ENCODE results near the gene LRP1.

Gene LRP1

GRCh38 chr12:57087010-57087690, 41.1 kb upstream of the LRP1 start:
- in situ Hi-C loops (cut with MboI; ENCODE audit: low sequenced_read_pairs, unreplicated experiment), result no loop called here
- DNase-seq (ENCODE audit: low spot score), result peak; percentile 86
- no peak for TF ChIP-seq CTCF (IDR thresholded peaks at IDR 0.05; ENCODE audit: borderline replicate concordance, control extremely low read depth, extremely low read depth, insufficient read depth, missing control alignments)

DNA sequence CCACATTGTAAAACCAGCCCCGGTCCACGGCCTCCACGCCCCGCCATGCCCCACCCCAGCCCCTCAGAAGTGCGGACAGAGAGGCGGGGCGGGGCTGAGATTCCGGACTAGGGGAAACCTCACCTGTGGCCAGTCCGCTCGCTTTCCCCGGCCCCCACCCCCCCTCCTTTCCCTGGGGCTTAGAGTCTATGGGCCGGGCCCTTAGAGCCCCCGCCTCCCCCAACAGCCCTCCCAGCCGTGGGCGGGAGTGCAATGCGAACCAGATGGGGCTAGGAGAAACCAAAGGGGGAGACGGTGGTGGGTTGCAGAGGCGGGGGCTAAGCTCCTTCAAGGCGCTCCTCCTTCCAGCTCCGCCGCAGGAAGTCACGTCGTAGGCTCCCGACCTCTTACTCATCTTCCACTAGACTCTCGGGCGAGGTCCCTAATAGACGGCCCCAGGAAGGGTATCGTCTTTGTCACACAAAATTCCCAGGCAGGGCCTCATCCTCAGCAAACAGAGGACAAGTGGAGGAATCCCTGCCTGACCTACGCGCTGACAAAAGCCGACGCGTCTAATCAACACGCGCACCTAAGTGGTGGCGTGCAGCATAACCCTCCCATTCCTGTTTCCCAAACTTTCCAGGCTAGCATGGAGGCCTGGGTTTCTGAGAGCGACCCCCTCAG, 40.5 kb upstream of the LRP1 start:
- peak; percentile 90 for DNase-seq (ENCODE audit: low spot score)
- in situ Hi-C loops (cut with MboI; ENCODE audit: low sequenced_read_pairs, unreplicated experiment), result no loop called here
- TF ChIP-seq CTCF (IDR thresholded peaks at IDR 0.05; ENCODE audit: borderline replicate concordance, control extremely low read depth, extremely low read depth, insufficient read depth, missing control alignments), result no peak

DNA sequence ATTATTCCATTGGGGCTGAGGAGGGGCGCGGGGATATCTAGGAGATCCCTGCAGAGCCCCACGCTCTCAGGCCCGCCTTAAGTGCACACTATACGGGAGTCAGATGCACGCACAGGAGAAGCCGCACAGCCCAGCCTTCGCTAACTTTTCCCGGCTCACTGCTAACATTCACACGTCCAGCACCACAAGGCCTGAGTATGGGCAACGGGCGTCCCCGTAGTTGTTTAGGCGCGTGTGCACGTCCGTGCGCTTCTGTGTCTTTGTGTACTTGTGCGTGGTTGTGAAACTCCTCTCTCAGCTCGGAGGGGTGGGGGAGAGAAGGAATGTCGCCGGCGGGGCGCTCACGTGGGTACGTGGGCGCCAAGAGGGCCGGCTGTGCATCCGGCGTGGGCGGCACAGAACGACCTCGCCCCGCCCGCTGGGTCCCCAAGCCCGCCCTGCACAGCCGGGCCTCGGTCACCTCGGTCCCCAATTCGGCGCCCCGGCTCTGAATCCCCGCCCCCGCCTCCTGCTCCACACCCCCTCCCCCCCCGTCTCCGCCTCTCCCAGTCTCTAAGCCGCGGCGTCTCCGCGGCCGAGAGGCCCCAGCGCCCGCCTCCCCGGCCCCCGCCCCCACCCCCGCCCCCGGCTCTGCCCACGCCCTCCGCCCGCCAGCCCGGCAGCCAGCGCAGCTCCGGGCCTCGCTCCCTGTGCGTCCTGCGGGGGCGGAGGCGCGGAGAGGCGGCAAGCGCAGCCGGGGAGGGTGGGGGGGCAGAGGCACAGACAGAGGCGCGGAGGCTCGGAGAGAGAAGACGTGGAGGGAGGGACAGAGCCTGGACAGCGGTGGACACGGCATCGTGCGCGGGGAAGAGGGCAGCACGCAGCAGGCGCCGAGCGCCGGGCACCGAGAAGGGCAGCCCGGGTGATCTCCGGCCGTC, 39.7 kb upstream of the LRP1 start, which contains the start of gene NAB2:
Gene NAB2, plus strand, starts transcription at position 761 of the 917 bp plus-strand sequence. CDS start 158 bp downstream, outside the sequence.
- in situ Hi-C loops (cut with MboI; ENCODE audit: low sequenced_read_pairs, unreplicated experiment), result no loop called here
- DNase-seq (ENCODE audit: low spot score), result peak; percentile 93
- TF ChIP-seq CTCF (IDR thresholded peaks at IDR 0.05; ENCODE audit: borderline replicate concordance, control extremely low read depth, extremely low read depth, insufficient read depth, missing control alignments), result no peak

GRCh38 chr12:57089271-57090245, 38.7 kb upstream of the LRP1 start:
- in situ Hi-C loops (cut with MboI; ENCODE audit: low sequenced_read_pairs, unreplicated experiment), result no loop called here
- TF ChIP-seq CTCF (IDR thresholded peaks at IDR 0.05; ENCODE audit: borderline replicate concordance, control extremely low read depth, extremely low read depth, insufficient read depth, missing control alignments), result no peak
- no peak for DNase-seq (ENCODE audit: low spot score)

- in situ Hi-C loops (cut with MboI; ENCODE audit: low sequenced_read_pairs, unreplicated experiment), result no loop called here
- no peak for TF ChIP-seq CTCF (IDR thresholded peaks at IDR 0.05; ENCODE audit: borderline replicate concordance, control extremely low read depth, extremely low read depth, insufficient read depth, missing control alignments)
- DNase-seq (ENCODE audit: low spot score), result no peak
These were observed 37.8 kb upstream of the LRP1 start for GRCh38 chr12:57090490-57090889.

All from GM13976 (cell line).